ENCODE results near the gene TLR6.

Gene TLR6

DNA sequence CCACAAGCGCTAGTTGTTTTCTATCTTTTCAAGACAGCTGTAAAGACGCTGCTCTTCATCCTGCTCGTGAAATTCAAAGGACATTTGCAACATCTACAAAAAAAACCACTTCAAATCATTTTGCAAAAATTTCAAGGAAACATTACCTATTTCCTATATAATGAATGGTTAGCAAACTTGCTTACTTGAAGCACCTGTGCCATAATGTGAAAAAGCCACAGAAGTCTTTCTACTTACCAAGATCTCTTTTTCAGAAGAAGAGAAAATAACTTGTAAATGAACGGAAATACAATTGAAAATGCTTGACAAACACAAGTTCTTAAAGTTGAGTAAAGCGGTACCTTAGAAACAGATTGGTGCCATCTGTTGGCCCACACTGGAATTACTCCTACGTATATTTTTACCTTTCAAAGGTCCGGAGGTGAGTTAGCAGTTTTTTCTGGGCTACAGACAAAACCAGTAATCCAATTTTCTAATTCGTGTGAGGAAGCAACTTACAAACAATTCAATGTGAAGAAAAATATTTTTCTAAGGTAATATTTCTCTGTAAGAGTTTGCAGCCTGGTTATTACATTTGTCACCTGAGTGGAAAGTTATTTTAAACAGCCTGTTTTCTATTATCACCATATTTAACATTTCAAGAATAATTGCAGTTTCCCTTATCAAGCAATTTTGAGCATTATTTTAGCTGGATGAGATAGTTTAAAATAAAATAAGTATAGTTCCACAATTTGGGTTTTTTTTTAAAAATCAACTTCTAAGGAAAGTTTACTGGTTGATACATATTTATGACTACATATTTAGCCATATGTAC lies at the start of gene TLR6:
Gene TLR6, minus strand, starts transcription at position 294 of the 814 bp plus-strand sequence. CDS start 27,344 bp downstream, outside the sequence.
- CTCF ChIA-PET, result interaction anchor here (0.6 to 3.8 kb wide), 18 partner anchors 10 to 788 kb away, joined by 3 to 65 read pairs (median 6); partner anchors contain the start of genes FAM114A1, TLR1 and TLR10
- POLR2A ChIA-PET, result interaction anchor here (0.8 kb wide), 1 partner anchor 35 kb away, joined by 3 read pairs; no protein-coding TSS in a partner anchor
- DNase-seq (ENCODE audit: extremely low spot score), result peak; percentile 47
- TF ChIP-seq, protein P1, sequence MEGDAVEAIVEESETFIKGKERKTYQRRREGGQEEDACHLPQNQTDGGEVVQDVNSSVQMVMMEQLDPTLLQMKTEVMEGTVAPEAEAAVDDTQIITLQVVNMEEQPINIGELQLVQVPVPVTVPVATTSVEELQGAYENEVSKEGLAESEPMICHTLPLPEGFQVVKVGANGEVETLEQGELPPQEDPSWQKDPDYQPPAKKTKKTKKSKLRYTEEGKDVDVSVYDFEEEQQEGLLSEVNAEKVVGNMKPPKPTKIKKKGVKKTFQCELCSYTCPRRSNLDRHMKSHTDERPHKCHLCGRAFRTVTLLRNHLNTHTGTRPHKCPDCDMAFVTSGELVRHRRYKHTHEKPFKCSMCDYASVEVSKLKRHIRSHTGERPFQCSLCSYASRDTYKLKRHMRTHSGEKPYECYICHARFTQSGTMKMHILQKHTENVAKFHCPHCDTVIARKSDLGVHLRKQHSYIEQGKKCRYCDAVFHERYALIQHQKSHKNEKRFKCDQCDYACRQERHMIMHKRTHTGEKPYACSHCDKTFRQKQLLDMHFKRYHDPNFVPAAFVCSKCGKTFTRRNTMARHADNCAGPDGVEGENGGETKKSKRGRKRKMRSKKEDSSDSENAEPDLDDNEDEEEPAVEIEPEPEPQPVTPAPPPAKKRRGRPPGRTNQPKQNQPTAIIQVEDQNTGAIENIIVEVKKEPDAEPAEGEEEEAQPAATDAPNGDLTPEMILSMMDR (IDR thresholded peaks at IDR 0.05; ENCODE audit: control extremely low read depth, extremely low read depth, low read depth, missing control alignments), result peak; percentile 52

DNA sequence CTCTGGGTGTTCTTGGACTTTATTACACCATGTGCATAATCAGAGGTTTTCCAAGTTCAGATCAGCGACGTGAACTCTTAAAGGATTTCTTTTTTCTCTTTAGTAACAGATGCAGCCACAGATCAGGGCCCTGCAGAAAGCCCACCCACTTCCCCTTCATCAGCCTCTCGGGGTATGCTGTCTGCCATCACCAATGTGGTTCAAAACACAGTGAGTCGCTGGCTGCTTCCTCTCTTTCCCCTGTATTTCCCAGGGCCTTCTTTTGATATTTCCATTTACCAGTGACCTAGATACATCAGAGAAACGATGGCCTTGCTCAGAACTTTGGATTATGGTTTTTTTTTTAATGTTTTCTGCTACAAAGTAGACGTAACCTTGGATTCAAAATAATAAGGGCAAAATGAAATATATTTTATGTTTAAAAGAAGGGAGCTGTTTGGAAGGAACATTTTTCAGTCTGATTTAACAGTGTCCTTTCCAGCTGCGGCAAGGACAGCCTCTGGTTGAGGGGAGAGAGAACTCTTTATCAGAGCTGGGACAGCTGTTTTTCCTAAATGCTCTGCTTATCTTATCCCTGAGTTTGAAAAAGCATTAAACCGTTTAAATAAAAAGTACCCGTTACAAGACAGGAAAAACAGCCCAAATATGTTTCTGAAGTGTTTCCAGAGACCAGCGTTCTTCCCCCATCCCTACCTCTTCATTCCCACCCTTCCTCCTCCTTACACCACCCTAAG lies 49.2 kb upstream of the TLR6 start:
- TF ChIP-seq, protein P1 (IDR thresholded peaks at IDR 0.05; ENCODE audit: control extremely low read depth, extremely low read depth, low read depth, missing control alignments), result no peak
- no peak for DNase-seq (ENCODE audit: extremely low spot score)
- CTCF ChIA-PET, result interaction anchor here (0.7 to 6.3 kb wide), 3 partner anchors 13 to 229 kb away, joined by 3 to 77 read pairs (median 10); no protein-coding TSS in a partner anchor
- POLR2A ChIA-PET, result no interaction called here

DNA sequence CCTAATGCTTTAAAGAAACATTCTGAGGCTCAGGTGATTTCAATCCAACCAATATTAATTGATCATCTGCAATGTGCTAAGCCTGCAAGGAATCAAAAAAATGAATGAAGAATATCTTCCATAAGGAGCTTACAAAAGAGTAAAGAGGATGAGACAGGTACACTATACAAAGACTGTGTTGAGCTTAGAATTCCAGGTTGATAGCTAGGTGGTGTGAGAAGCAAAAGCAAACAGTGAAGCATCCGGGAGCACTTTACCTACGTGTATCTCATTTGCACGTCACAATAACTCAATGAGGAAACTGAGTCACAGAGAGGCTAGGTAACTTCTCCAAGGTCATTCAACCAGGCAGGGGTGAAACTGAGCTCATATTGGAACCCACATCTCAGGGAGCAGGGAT lies 48.1 kb upstream of the TLR6 start:
- CTCF ChIA-PET, result interaction anchor here (1.1 to 6.3 kb wide), 8 partner anchors 9 to 725 kb away, joined by 3 to 77 read pairs (median 5); no protein-coding TSS in a partner anchor
- DNase-seq (ENCODE audit: extremely low spot score), result no peak
- TF ChIP-seq, protein P1 (IDR thresholded peaks at IDR 0.05; ENCODE audit: control extremely low read depth, extremely low read depth, low read depth, missing control alignments), result no peak
- POLR2A ChIA-PET, result no interaction called here

- TF ChIP-seq, protein P1 (IDR thresholded peaks at IDR 0.05; ENCODE audit: control extremely low read depth, extremely low read depth, low read depth, missing control alignments), result no peak
- POLR2A ChIA-PET, result no interaction called here
- no peak for DNase-seq (ENCODE audit: extremely low spot score)
- CTCF ChIA-PET, result interaction anchor here (1.1 to 6.3 kb wide), 8 partner anchors 9 to 725 kb away, joined by 3 to 77 read pairs (median 5); no protein-coding TSS in a partner anchor
These were observed 47.6 kb upstream of the TLR6 start for GRCh38 chr4:38904090-38904666.

GRCh38 chr4:38902695-38903094 lies 46.1 kb upstream of the TLR6 start:
- DNase-seq (ENCODE audit: extremely low spot score), result peak; percentile 56
- CTCF ChIA-PET, result interaction anchor here (0.6 to 6.3 kb wide), 25 partner anchors 9 to 722 kb away, joined by 3 to 77 read pairs (median 4); partner anchors contain the start of gene TMEM156
- POLR2A ChIA-PET, result no interaction called here
- TF ChIP-seq, protein P1 (IDR thresholded peaks at IDR 0.05; ENCODE audit: control extremely low read depth, extremely low read depth, low read depth, missing control alignments), result peak; percentile 40

- TF ChIP-seq, protein P1 (IDR thresholded peaks at IDR 0.05; ENCODE audit: control extremely low read depth, extremely low read depth, low read depth, missing control alignments), result no peak
- ChIA-PET POLR2A (no interaction called here), CTCF (interaction anchor here (0.9 to 6.3 kb wide), 18 partner anchors 9 to 722 kb away, joined by 3 to 77 read pairs (median 4); partner anchors contain the start of gene TMEM156)
- no peak for DNase-seq (ENCODE audit: extremely low spot score)
These were observed 45.6 kb upstream of the TLR6 start for GRCh38 chr4:38902221-38902620.

Measured in GM10248 (cell line).